ENCODE results near the gene SMOC2.

DNA sequence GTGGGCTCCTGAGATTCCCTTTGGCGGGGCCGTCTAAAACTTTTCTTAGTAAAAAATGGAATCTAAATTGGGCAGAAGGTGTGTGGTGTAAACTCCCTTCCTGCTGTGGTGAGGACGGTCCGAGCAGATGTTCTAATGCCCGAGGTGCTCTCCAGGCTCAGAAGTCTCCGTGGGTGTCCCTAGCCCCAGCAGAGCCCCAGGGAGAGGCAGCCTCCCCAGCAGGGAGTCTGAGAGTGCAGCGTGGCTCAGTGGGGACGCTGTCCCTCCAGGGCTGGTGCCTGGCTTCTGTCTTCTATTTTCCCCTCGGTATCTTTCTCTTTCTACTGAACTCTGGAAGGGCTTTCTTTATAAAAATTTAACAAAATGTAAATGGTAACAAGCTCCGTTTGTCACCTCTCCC is 208.2 kb downstream of the SMOC2 start:
- TF ChIP-seq ELF1 (IDR thresholded peaks at IDR 0.05; ENCODE audit: borderline replicate concordance, low read depth) (no peak), EZH2phosphoT487 (IDR thresholded peaks at IDR 0.05; ENCODE audit: borderline replicate concordance) (no peak), POLR2A (IDR thresholded peaks at IDR 0.05; ENCODE audit: borderline replicate concordance, extremely low read depth, insufficient read depth, insufficient read length) (no peak), EZH2 (IDR thresholded peaks at IDR 0.05) (no peak)
- TF ChIP-seq, protein P1, sequence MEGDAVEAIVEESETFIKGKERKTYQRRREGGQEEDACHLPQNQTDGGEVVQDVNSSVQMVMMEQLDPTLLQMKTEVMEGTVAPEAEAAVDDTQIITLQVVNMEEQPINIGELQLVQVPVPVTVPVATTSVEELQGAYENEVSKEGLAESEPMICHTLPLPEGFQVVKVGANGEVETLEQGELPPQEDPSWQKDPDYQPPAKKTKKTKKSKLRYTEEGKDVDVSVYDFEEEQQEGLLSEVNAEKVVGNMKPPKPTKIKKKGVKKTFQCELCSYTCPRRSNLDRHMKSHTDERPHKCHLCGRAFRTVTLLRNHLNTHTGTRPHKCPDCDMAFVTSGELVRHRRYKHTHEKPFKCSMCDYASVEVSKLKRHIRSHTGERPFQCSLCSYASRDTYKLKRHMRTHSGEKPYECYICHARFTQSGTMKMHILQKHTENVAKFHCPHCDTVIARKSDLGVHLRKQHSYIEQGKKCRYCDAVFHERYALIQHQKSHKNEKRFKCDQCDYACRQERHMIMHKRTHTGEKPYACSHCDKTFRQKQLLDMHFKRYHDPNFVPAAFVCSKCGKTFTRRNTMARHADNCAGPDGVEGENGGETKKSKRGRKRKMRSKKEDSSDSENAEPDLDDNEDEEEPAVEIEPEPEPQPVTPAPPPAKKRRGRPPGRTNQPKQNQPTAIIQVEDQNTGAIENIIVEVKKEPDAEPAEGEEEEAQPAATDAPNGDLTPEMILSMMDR (IDR thresholded peaks at IDR 0.05 in 2 of 3, conservative IDR thresholded peaks at IDR 0.05 in 1 of 3; ENCODE audit: borderline replicate concordance in 1 of 3, insufficient read depth in 1 of 3, low read depth in 2 of 3, low read length in 2 of 3) = no peak
- TF ChIP-seq, protein P2, sequence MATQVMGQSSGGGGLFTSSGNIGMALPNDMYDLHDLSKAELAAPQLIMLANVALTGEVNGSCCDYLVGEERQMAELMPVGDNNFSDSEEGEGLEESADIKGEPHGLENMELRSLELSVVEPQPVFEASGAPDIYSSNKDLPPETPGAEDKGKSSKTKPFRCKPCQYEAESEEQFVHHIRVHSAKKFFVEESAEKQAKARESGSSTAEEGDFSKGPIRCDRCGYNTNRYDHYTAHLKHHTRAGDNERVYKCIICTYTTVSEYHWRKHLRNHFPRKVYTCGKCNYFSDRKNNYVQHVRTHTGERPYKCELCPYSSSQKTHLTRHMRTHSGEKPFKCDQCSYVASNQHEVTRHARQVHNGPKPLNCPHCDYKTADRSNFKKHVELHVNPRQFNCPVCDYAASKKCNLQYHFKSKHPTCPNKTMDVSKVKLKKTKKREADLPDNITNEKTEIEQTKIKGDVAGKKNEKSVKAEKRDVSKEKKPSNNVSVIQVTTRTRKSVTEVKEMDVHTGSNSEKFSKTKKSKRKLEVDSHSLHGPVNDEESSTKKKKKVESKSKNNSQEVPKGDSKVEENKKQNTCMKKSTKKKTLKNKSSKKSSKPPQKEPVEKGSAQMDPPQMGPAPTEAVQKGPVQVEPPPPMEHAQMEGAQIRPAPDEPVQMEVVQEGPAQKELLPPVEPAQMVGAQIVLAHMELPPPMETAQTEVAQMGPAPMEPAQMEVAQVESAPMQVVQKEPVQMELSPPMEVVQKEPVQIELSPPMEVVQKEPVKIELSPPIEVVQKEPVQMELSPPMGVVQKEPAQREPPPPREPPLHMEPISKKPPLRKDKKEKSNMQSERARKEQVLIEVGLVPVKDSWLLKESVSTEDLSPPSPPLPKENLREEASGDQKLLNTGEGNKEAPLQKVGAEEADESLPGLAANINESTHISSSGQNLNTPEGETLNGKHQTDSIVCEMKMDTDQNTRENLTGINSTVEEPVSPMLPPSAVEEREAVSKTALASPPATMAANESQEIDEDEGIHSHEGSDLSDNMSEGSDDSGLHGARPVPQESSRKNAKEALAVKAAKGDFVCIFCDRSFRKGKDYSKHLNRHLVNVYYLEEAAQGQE (IDR thresholded peaks at IDR 0.05; ENCODE audit: low read depth) = no peak
